HG03097 (cell line): Measurements from ENCODE around the gene FYB2.

Experiments
- ATAC-seq: cut with Tn5 transposase; IDR thresholded peaks from one replicate; pipeline ENCODE4 v1.9.1; 2021; ENCODE audit not compliant: unreplicated experiment, low FRiP score

FYB2 gene

DNA sequence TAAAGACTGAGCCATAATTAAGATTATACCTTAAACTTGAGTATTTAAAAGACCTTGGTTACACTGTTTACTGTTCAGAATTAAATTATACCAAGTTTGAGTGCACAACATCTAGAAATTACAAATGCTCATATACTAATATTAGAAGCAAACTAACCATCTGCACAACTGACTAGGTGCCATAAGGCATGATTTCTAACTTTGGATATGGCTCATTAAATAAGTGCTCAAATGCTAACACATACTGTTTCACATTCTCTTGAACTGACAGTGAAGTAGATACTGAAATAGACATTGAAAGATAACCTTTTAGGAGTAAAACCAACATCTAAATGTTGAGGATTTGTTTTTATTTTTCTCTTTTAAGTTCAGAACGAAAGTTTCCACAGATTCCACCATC lies 100.0 kb downstream of the FYB2 start:
- no peak for ATAC-seq

DNA sequence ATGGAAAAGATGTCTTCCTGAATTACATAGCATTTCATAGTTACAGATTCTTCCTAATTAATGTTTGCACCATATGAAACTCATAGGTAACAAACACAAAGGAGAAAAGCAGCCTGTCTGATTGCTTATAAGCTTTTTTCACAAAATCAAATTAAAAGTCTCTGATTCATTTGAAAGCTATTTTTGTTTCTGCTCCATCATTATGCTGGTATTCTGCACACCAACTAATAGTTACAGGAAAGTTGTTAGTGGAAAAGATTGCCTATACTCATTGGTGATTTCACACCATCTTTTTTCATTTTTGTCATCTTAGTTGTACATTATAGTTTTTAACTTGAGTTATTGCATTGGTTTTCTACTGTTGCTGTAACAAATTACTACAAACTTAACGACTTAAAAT lies 104.0 kb downstream of the FYB2 start:
- no peak for ATAC-seq

DNA sequence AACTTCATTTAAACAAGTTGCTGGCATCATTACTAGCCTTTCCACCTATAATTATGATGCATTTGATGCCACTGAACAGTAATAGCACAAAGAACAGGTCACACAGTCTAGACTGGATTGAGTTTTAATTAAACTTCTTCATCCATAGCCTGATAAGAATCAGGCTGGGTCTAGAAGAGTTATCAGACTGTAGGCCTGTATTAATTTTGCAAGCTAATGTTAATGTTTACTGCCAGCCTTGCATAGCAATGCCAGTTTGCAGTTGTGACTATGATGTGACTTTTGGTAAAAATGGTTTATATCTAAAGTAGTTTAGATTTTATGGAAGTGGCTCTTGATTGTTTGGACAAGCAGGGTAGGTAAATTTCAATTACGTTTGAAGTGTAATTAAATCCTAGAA lies 106.1 kb downstream of the FYB2 start:
- no peak for ATAC-seq

DNA sequence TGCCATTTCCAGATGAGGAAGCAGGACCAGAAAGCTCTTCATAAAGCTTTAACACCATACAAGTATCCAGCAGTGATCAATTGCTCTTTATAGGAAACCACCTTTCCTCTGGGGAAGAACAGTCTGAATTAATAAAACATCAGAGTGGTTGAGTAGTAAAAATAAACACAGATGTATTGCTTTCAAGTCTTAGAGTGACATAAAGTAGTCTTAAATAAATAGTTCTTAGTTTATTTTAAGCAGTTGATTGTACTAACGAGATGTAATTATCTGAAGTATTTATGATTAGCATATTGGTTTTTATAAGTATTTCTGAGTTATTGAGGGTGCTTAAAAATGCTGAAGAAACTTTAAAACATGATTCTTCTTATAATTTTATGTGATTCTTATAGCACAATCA lies 107.1 kb downstream of the FYB2 start:
- no peak for ATAC-seq

DNA sequence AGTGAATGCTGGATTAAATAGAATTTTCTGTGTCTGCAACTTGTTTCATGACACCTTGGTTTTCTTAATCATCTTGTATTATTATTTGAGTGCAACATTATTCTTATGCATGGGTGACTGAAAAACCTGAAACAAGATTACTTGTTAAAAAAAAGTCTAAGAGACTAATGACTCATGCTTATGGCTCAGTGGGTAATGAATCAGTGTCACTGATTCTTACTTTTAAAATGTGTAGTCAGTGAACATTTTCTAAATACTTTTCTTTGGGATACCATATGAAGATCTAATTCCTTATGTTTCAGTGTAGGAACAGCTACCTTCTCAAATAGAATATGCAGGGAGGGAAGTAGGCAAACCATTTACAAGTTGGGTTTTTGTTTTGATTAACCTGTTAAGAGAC lies 108.6 kb downstream of the FYB2 start:
- no peak for ATAC-seq

DNA sequence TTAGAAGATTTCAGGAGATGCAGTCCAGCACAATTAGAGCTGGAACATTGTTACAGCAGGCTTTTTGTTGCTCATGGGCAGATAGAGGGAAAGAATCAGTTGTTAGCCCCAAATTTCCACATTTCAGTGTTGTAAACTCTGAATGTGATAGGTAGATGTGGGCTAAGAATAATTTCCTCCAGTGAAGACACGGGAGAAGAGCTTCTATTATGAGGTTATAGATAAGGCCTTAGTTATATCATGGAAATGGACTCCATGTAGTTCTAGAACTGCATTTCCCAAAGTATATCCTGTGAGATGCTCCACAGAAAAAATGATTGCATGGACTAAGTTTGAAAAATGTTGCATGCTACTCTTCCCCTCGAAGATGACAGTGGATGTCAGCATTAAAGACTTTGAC lies 109.2 kb downstream of the FYB2 start:
- ATAC-seq, result no peak

DNA sequence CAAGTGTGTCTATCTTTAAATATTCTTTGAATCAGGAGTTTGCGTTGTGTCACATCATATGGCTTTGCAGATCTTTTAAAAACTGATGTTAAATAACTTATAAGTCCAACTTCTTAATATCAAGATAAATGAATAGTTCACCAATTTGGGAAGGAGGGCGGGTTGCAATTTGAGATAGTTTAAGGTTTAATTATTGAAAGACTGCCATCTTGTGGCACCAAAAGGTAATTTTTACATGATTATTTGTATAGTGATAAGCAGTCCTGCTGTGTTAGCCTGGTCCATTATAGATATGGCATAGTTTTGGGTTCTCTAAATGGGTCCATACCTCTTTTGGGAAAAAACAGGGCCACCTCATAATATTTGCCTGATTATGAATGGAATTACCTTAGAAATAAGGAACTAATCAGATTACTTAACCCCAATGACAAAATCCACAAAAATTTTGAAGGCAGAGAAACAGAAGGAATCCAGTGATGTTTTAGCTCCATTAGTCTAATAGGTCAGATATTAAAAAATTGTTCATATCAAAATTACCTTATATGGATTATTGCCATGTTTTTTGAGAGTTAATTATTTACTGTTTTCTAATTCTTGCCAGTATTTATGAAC lies 109.8 kb downstream of the FYB2 start:
- no peak for ATAC-seq

DNA sequence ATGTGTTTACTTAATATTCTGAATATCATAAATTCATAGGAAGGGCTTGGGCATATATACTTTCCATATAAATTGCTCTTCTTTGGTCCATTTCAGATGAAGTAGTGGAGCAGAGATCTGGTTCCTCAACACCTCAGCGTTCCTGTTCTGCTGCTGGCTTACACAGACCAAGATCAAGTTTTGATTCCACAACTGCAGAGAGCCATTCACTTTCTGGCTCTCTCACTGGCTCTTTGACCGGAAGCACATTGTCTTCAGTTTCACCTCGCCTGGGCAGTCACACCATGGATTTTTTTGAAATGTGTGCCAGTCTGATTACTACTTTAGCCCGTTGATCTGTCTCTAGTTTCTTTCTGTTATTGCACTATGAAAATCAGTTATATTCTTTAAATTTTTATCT lies 111.8 kb downstream of the FYB2 start:
- ATAC-seq, result no peak

DNA sequence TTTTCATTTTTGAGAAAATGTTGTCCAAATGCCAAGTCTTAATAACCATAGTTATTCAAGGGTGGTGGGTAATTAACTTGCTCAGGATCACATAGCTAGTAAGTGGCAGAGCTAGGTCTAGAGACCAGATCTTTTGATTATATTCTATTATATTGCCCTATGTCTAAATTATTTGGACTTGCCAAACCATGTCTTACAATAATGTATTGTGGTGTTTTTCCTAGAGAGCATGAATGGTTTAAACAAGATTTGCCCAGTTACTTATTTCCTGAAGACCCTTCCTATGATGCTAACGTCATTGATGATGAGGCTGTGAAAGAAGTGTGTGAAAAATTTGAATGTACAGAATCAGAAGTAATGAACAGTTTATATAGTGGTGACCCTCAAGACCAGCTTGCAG lies 115.5 kb downstream of the FYB2 start:
- no peak for ATAC-seq

DNA sequence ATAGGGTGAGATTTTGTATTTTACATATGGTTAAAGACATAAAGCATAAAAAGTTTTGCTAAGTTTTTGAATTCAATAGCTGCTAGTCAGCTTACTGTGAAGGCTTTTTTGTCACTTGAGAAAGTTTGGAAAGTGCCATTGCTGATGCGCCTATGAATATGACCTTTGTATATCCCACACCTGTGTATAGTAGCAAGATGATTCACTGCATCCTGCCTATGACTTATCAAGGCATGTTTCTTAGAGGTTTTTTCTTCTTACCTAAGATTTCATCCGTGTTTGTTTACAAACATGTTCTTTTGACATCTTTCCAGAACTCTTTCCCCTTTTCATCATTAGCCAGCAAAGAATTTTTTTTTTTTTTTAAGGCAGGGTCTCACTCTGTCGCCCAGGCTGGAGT lies 122.5 kb downstream of the FYB2 start:
- ATAC-seq, result no peak

DNA sequence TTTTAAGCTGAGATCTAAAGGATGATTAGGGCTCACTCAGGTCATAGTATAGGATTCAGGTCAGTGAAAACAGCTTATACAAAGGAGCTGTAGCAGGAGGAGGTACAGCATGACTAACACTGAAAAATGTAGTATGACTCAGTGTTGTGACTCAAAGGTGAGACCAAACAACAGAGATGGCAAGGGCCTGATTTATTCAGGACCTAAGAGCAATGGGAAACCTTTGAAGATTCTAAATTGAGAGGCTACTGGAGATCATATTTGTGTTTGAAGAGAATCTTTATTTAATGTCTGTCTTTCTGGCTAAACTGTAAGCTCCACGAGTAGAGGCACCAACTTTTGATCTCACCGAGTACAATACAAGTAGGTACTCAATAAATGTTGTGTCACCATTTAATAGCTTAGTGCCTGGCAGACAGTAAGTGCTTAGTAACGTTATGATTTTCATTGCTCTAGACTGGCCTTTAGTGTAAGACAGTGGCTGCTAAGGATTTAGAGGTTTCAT lies 130.6 kb downstream of the FYB2 start:
- ATAC-seq, result no peak

DNA sequence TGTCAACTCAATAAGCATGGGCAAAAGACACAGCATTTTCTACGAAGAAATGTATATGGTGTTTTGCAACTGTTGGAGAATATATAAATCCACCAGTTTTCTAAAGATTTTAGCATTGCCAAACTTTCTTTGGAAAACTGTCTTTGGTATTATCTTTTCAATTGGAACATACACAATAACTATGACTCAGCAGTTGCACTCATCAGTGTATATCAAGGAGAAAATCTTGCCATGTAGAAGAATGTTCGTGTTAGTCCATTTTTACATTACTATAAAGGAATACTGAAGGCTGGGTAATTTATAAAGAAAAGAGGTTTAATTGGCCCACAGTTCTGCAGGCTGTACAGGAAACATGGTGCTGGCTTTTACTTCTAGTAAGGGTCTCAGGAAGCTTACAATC lies 133.0 kb downstream of the FYB2 start:
- ATAC-seq, result no peak

DNA sequence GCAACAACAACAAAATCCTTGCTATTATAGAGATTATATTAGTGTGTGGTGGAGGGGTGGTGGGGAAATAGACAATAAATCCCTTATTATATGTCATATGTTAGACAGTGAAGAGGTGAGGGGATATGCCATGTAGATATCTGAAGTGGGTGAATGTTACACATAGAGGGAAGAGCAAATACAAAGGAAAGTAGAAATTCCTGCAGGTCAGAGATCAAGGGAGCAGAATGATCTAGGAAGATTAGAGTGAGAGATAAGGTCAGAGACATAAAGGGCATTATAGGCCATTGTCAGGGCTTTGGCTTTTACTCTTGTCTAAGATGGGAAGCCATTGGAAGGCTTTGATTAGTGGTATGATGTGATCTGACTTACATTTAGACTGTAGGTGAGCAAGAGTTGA lies 135.6 kb downstream of the FYB2 start:
- ATAC-seq, result no peak

DNA sequence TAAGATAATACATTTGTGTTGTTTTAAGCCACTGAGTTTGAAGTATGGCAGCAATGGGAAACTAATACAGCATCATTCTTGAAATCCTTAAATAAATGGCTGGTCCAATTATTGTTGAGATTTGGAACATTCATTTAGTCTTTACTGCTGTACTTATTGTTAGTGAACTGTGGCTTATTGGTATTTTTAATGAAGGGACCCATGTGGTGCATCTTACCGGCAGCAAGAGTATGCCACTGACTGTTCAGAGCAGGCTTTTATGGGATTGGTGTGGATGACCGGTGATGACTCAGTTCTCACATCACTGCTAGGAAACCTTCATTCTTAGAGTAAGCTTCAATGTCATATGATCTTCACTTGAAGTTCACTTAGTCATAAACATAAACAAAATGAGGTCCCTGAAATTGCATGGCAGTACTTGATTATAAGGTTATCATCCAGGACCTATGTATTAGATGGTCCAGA lies 142.6 kb downstream of the FYB2 start:
- no peak for ATAC-seq

DNA sequence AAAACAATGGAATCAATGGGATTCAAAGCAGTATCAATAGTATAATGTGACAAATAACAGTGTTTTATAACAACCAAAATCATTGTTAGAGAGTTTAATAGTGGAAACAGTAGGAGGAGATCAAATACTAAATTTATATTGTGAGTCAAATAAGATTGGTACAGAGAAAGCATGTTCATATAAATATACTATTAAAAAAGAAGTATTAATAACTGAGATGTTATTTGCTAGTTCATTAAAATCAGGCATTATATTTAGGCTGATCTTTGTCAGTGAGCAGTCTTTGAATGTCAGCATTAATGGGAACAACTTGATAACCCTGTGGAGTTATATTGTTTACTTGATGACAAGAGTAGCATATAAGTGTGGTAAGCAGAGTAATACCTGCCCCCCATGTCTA lies 143.4 kb downstream of the FYB2 start:
- no peak for ATAC-seq

DNA sequence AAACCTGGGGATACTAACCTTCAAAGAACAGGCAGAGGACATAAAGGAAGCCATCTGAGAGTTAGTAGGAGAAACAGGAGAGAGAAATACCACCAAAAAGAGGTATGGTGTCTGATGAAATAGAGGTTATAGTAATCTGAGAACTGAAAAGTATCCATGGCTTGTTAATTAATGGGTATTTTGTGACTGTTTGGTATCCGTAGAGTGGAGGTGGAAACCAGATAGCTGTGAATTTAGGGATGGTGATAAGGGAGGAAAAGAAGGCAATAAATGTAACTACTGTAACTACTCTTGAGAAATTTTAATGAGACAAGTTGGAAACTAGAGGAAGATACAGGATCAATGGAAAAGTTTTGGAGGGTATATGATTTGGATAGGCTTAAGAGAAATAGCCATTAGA lies 146.6 kb downstream of the FYB2 start:
- no peak for ATAC-seq

DNA sequence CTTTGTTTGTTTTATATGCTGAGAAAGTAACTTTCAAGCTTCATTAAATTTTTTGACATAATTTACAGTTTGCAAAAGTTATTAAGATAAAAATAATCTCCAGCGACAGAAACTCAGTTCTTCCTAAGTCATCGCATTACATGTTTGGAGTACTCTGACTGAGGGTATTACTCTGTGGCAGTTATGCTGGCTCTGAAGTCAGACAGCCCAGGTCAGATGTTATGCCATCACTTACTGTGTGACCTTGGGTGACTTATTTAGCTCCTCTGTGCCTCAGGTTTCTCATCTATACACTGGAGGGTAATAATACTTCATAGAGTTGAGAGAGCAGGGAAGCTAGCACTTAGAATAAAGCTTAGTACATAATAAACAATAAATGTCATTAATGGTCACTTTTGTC lies 147.7 kb downstream of the FYB2 start:
- no peak for ATAC-seq

DNA sequence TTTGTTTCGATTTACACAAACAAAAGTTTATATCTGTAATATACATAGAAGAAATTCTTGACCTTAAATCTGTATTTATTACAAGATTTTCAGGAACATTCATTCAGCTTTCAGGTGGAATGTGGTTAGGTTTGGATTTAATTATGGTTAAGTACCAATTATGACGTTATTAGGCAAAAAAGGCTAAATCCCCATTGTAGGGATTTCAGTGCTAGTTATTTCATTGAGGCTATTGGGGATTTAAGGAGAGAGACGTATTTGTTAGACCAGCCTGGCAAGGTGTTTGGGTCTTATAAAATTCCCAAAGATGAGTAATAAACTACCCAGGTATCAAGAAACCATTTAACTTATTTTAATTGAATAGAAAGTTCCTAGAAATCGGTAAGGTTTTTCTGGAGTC lies 148.1 kb downstream of the FYB2 start:
- ATAC-seq, result no peak

DNA sequence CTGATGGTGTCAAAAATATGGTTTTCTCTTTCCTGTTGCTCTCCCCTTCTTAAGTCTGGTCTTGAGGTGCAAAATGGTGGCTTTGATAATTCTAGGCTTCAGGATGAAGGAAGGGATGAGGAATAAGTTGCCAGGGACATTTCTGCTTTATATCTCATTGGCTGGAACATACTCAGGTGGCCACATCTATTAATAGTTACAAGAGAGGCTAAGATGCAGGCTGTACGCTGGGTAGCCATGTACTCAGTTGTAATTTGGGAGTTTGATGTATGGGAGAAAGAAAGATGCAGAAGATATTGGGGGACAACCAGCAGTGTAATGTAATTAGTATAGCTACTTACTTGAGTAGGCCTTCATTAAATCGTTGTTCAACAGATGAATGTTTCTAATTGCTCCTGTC lies 148.9 kb downstream of the FYB2 start:
- ATAC-seq, result no peak
